Activated CD4-positive, alpha-beta memory T cell treated with anti-CD3 and anti-CD28 coated beads for 36 hours (primary cell): Measurements from ENCODE around the gene TNFRSF4. TPM values are rescaled to one million over a fixed set of nuclear protein-coding genes. Genes with fewer than 3 reads are reported as not detected.

Experiments
- CTCF ChIA-PET: fragments of 350-600 bp; sonication (Branson Sonifier 250); formaldehyde crosslinking; loops from one replicate; lab custom pipeline; 2021; ENCODE audit warnings: antibody characterized with exemption, inconsistent platforms; lab: Charles Lee
- POLR2A ChIA-PET: fragments of 350-600 bp; sonication (Branson Sonifier 250); formaldehyde crosslinking; loops from one replicate; lab custom pipeline; 2021; ENCODE audit warnings: antibody characterized with exemption; lab: Charles Lee
- DNase-seq: peaks from one replicate; pipeline ENCODE4 v3.0.0-alpha.2; 2020
- H3K27ac Mint-ChIP-seq: one replicate; pipeline ENCODE4 v1.8.0; 2021; ENCODE audit warnings: mixed read lengths
- H3K27me3 Mint-ChIP-seq: one replicate; pipeline ENCODE4 v1.8.0; 2021; ENCODE audit warnings: mixed read lengths
- H3K36me3 Mint-ChIP-seq: one replicate; pipeline ENCODE4 v1.8.0; 2021; ENCODE audit warnings: mixed read lengths
- H3K4me1 Mint-ChIP-seq: one replicate; pipeline ENCODE4 v1.8.0; 2021; ENCODE audit warnings: low read depth, mixed read lengths
- H3K4me3 Mint-ChIP-seq: one replicate; pipeline ENCODE4 v1.8.0; 2021; ENCODE audit warnings: mild to moderate bottlenecking, mixed read lengths
- H3K9me3 Mint-ChIP-seq: one replicate; pipeline ENCODE4 v1.8.0; 2021; ENCODE audit warnings: mixed read lengths
- intact Hi-C: fragments of 100-400 bp; cut with micrococcal nuclease; formaldehyde crosslinking; loops from one replicate; pipeline ENCODE4 v1.15.1; 2023
- microRNA-seq: library from miRNA; unstranded; fragments of <30 nt; microRNA quantifications from one replicate; pipeline ENCODE4 v1.2.0, GENCODE V29; 2022; ENCODE audit warnings: borderline number of aligned reads, borderline microRNAs expressed, borderline replicate concordance
- total RNA-seq, 2 experiments: library from RNA; stranded (reverse); gene quantifications; one replicate each; pipeline ENCODE4 v1.2.3, GENCODE V29; 2021

Gene TNFRSF4
- total RNA-seq, 2 experiments from 2014 or later = 1,003 to 1,005 TPM

GRCh38 chr1:1165900-1166421 is 48.0 kb downstream of the TNFRSF4 start:
- Mint-ChIP-seq H3K9me3 (no peaks in the 10 kb centered on the region), H3K27me3 (peaks cover 11% of the 10 kb centered on the region), H3K4me3 (no peak overlapping the region), H3K27ac (no peak overlapping the region), H3K36me3 (no peaks in the 10 kb centered on the region), H3K4me1 (no peaks in the 10 kb centered on the region)
- no peak for DNase-seq
- intact Hi-C loops = no loop called here
- ChIA-PET CTCF (no interaction called here), POLR2A (no interaction called here)

DNA sequence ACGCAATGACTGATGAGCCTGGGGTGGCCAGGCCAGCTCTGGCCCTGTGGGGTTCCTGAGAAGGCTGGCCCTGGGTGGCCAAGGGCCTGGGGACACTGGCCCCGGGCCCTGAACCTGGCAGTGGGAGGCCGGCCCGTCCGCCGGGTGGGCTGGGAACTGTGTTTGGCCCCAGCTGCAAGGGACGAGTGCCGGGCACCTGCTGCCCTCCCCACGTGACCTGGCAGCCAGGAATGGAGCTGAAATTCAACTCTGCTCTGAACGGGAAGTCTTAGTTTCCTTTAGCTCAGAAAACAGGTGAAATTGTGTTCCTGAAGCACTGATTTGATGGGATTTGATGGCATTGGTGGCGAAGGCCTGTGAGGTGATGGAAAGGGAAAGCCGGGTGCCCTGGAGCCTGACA is 48.5 kb downstream of the TNFRSF4 start:
- intact Hi-C loops = no loop called here
- no peak for DNase-seq
- Mint-ChIP-seq H3K4me1 (no peaks in the 10 kb centered on the region), H3K27ac (no peak overlapping the region), H3K27me3 (peaks cover 11% of the 10 kb centered on the region), H3K4me3 (no peak overlapping the region), H3K36me3 (no peaks in the 10 kb centered on the region), H3K9me3 (no peaks in the 10 kb centered on the region)
- POLR2A ChIA-PET = no interaction called here
- CTCF ChIA-PET = no interaction called here

DNA sequence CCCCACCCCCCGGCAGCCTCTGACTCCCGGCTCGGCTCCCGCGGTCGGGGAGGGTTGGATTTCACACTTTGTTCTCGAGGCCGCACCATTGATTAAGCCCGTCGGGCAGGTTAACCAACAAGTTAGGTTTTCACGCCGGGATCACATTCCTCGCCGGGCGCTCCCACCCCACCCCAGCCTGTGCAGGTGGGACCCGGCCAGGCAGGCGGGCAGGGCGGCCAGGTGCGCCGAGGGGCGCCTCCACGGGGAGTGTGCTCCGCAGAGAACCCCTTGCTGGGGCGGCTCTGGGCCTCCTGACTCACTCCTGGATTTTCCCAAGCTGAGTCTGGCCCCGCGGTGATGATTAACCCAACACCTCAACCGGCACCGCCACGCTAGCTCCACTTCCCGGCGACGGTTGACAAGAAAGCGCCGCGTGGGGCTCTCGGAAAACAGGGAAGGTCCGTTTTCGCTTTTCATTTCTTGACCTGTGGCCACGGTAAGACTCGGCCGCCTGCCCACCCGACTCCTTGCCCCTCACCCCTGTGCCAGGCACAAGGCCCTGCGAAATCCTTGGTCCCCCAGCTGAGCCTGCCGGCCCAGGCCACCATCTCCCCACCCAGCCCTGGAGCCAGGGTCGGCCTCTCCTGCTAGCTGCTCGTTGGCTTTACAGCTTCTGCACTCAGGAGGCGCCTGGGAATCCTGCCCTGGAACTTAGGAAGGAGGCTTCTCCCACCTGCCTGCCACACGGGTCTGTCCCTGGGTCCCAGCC is 49.1 kb downstream of the TNFRSF4 start:
- no peak overlapping the region for H3K4me3 Mint-ChIP-seq
- ChIA-PET POLR2A (no interaction called here), CTCF (no interaction called here)
- H3K27ac Mint-ChIP-seq = no peak overlapping the region
- no peaks in the 10 kb centered on the region for H3K9me3 Mint-ChIP-seq
- no peak for DNase-seq
- intact Hi-C loops = no loop called here
- H3K4me1 Mint-ChIP-seq = no peaks in the 10 kb centered on the region
- H3K27me3 Mint-ChIP-seq = peaks cover 7% of the 10 kb centered on the region
- H3K36me3 Mint-ChIP-seq = no peaks in the 10 kb centered on the region

DNA sequence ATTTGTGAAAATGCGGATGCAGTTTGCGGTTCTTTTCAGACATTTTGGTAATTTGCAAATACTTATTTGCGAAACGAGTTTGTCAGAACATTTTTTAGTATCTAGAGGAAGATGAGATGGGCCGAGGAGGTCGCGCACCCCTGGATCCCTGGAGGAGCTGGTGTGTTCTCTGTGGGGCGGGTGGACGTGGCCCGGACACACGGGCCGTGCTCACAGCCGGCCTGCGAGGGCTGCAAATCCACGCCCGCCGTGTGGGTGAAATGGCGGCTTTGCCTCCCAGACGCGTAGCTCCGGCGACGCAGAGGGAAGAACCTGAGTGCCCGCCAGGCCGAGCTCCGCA is 49.6 kb downstream of the TNFRSF4 start:
- POLR2A ChIA-PET = no interaction called here
- peaks cover 5% of the 10 kb centered on the region for H3K27me3 Mint-ChIP-seq
- intact Hi-C loops = no loop called here
- H3K4me1 Mint-ChIP-seq = no peaks in the 10 kb centered on the region
- CTCF ChIA-PET = no interaction called here
- H3K9me3 Mint-ChIP-seq = no peaks in the 10 kb centered on the region
- no peak for DNase-seq
- no peak overlapping the region for H3K4me3 Mint-ChIP-seq
- H3K36me3 Mint-ChIP-seq = no peaks in the 10 kb centered on the region
- H3K27ac Mint-ChIP-seq = no peak overlapping the region

DNA sequence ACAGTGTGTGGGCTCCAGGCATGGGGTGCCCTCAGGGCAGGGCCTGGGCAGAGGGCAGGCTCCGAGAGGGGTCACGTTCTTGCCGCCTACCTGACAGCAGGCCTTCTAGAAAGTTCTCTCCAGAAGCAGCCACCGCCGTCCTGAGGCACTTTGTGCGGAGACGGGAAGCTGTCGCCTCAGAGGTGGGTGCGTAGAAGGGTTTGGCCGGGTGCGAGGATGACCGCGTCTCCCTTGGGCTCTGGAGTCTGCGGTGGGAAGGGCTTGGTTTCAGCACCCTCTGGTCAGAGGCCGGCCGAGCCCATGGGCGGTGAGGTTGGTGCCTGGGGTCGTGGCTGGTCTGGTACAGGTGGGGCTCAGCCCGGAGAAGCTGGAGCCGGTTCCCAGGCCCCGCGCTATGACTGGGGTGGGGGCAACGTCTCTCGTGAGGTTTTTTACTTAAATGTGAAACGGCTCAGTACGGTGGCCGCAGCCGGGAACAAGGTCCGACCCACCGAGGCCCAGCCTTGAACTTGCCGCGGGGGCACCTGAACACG is 50.3 kb downstream of the TNFRSF4 start:
- H3K27ac Mint-ChIP-seq = no peak overlapping the region
- no peak overlapping the region for H3K4me3 Mint-ChIP-seq
- DNase-seq = no peak
- H3K9me3 Mint-ChIP-seq = no peaks in the 10 kb centered on the region
- CTCF ChIA-PET = no interaction called here
- intact Hi-C loops = no loop called here
- no peaks in the 10 kb centered on the region for H3K4me1 Mint-ChIP-seq
- POLR2A ChIA-PET = no interaction called here
- H3K36me3 Mint-ChIP-seq = no peaks in the 10 kb centered on the region
- peaks cover 5% of the 10 kb centered on the region for H3K27me3 Mint-ChIP-seq

- Mint-ChIP-seq H3K4me3 (no peak overlapping the region), H3K9me3 (no peaks in the 10 kb centered on the region), H3K27me3 (peaks cover 5% of the 10 kb centered on the region), H3K27ac (no peak overlapping the region), H3K36me3 (no peaks in the 10 kb centered on the region), H3K4me1 (no peaks in the 10 kb centered on the region)
- ChIA-PET POLR2A (no interaction called here), CTCF (no interaction called here)
- DNase-seq = no peak
- intact Hi-C loops = no loop called here
Measured at GRCh38 chr1:1162597-1163537, 51.1 kb downstream of the TNFRSF4 start.

DNA sequence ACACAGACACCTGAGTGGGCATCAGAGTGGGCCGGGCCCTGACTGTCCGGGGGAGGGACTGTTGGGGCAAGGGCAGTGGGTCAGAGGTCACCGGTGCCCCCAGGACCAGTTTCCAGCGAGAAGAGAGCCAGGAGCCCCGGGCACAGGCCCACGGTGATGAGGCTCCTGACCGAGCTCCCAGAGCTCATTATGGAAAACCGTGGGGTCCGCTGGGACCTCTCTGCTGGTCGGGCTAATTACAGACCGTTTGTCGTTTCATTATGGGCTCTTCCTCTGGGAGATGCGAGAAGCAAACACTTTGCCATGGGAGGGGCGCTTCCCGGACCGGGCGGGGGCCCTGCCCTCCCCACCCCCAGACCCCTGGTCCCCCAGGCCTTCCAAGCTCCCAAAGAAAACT is 52.3 kb downstream of the TNFRSF4 start:
- POLR2A ChIA-PET = no interaction called here
- Mint-ChIP-seq H3K27ac (no peak overlapping the region), H3K4me3 (no peak overlapping the region), H3K9me3 (no peaks in the 10 kb centered on the region), H3K27me3 (peaks cover 5% of the 10 kb centered on the region), H3K4me1 (no peaks in the 10 kb centered on the region), H3K36me3 (no peaks in the 10 kb centered on the region)
- intact Hi-C loops = no loop called here
- CTCF ChIA-PET = no interaction called here
- no peak for DNase-seq

Small RNA genes lying within 50 kb of the gene (microRNA-seq; reads per million reads assigned to microRNA genes)
- 3.5 reads per million for gene MIR200A
- gene MIR200B = 8.6 reads per million, percentile 30 among the genes with 10 or more reads in this experiment
- 7.1 reads per million, percentile 27 among the genes with 10 or more reads in this experiment for gene MIR429

Other genes with a start within 250 kb of the TNFRSF4 start
- 1 to 10 TPM; 5.8 to 6.0 TPM for gene PLEKHN1, start 247.7 kb downstream of the TNFRSF4 start, total RNA-seq
- not detected for gene PERM1, start 232.1 kb downstream of the TNFRSF4 start, total RNA-seq
- gene HES4, start 214.1 kb downstream of the TNFRSF4 start, total RNA-seq = 1 to 10 TPM; 1.7 to 2.0 TPM
- 100 to 1,000 TPM in 1 of 2 experiments, 10 to 100 TPM in 1; 96.9 to 108 TPM for gene ISG15, start 200.7 kb downstream of the TNFRSF4 start, total RNA-seq
- gene AGRN, start 194.0 kb downstream of the TNFRSF4 start, total RNA-seq = 10 to 100 TPM; 33.2 to 35.6 TPM
- gene RNF223, start 139.8 kb downstream of the TNFRSF4 start, total RNA-seq = not detected
- 10 to 100 TPM; 19.5 to 20.5 TPM for gene C1orf159, start 98.1 kb downstream of the TNFRSF4 start, total RNA-seq
- gene TTLL10, start 40.3 kb downstream of the TNFRSF4 start, total RNA-seq = not detected
- gene TNFRSF18, start 7.6 kb downstream of the TNFRSF4 start, total RNA-seq = 100 to 1,000 TPM; 375 to 387 TPM
- 100 to 1,000 TPM; 302 to 305 TPM for gene SDF4, start 17.8 kb upstream of the TNFRSF4 start, total RNA-seq
- gene B3GALT6, start 18.1 kb upstream of the TNFRSF4 start, total RNA-seq = 10 to 100 TPM; 14.6 to 15.5 TPM
- gene C1QTNF12, start 32.6 kb upstream of the TNFRSF4 start, total RNA-seq = 1 to 10 TPM; 3.8 to 4.2 TPM
- gene UBE2J2, start 59.7 kb upstream of the TNFRSF4 start, total RNA-seq = 10 to 100 TPM; 58.7 to 61.6 TPM
- gene SCNN1D, start 66.3 kb upstream of the TNFRSF4 start, total RNA-seq = 1 to 10 TPM; 4.9 to 7.2 TPM
- 10 to 100 TPM; 31.8 to 32.0 TPM for gene ACAP3, start 93.8 kb upstream of the TNFRSF4 start, total RNA-seq
- gene PUSL1, start 94.4 kb upstream of the TNFRSF4 start, total RNA-seq = 10 to 100 TPM; 19.7 to 23.1 TPM
- gene INTS11, start 110.5 kb upstream of the TNFRSF4 start, total RNA-seq = 100 to 1,000 TPM; 107 to 120 TPM
- 10 to 100 TPM; 12.1 to 13.1 TPM for gene CPTP, start 110.6 kb upstream of the TNFRSF4 start, total RNA-seq
- under 1 TPM in 1 of 2 experiments, not detected in 1; 0.10 TPM for gene TAS1R3, start 117.1 kb upstream of the TNFRSF4 start, total RNA-seq
- gene DVL1, start 135.3 kb upstream of the TNFRSF4 start, total RNA-seq = 10 to 100 TPM; 37.6 to 38.6 TPM
- gene MXRA8, start 144.4 kb upstream of the TNFRSF4 start, total RNA-seq = under 1 TPM in 1 of 2 experiments, not detected in 1; 0.19 TPM
- 100 to 1,000 TPM; 124 to 131 TPM for gene AURKAIP1, start 161.1 kb upstream of the TNFRSF4 start, total RNA-seq
- gene CCNL2, start 185.2 kb upstream of the TNFRSF4 start, total RNA-seq = 100 to 1,000 TPM in 1 of 2 experiments, 10 to 100 TPM in 1; 96.0 to 108 TPM
- 100 to 1,000 TPM; 122 to 123 TPM for gene MRPL20, start 193.1 kb upstream of the TNFRSF4 start, total RNA-seq
- gene ANKRD65, start 207.1 kb upstream of the TNFRSF4 start, total RNA-seq = not detected
- under 1 TPM; 0.69 to 0.92 TPM for gene VWA1, start 221.5 kb upstream of the TNFRSF4 start, total RNA-seq
- gene ATAD3C, start 235.5 kb upstream of the TNFRSF4 start, total RNA-seq = 1 to 10 TPM; 1.2 to 1.7 TPM